ENCODE results near the gene XRCC4. TPM values are rescaled to one million over a fixed set of nuclear protein-coding genes. Genes with fewer than 3 reads are reported as not detected.

The XRCC4 gene
- total RNA-seq, 6 experiments from 2014 or later = 13.6 to 17.1 (median 14.4) TPM

DNA sequence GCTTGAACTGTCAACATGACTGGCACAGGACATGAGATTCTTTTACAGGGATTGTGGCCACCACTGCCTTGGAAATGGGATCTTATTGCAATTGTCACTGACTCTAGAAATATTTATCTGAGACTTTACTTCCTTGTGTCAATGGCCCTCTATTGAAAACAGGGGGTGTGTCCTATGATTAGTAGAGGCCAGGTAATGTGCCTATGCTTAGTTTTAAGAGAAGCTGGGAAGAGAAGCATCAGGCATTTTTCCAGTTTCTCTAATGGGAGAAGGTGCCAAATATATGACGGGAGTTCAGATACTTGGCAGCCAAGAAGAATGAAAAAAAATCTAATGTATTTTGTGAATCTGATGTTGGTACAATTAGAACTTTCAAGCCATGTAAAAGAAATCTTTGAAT is 320.3 kb downstream of the XRCC4 start:
- Mint-ChIP-seq H3K4me3 (no peak overlapping the region), H3K9me3 (no peaks in the 10 kb centered on the region), H3K27me3 (ENCODE audit: insufficient read depth) (no peaks in the 10 kb centered on the region; the same call in 1 of the 2 replicates), H3K36me3 (ENCODE audit: low read depth) (no peaks in the 10 kb centered on the region), H3K27ac (no peak overlapping the region), H3K4me1 (ENCODE audit: low read depth) (peaks cover 8% of the 10 kb centered on the region; the same call in 1 of the 2 replicates)
- TF ChIP-seq, protein P1, sequence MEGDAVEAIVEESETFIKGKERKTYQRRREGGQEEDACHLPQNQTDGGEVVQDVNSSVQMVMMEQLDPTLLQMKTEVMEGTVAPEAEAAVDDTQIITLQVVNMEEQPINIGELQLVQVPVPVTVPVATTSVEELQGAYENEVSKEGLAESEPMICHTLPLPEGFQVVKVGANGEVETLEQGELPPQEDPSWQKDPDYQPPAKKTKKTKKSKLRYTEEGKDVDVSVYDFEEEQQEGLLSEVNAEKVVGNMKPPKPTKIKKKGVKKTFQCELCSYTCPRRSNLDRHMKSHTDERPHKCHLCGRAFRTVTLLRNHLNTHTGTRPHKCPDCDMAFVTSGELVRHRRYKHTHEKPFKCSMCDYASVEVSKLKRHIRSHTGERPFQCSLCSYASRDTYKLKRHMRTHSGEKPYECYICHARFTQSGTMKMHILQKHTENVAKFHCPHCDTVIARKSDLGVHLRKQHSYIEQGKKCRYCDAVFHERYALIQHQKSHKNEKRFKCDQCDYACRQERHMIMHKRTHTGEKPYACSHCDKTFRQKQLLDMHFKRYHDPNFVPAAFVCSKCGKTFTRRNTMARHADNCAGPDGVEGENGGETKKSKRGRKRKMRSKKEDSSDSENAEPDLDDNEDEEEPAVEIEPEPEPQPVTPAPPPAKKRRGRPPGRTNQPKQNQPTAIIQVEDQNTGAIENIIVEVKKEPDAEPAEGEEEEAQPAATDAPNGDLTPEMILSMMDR (IDR thresholded peaks at IDR 0.05) = no peak
- DNase-seq = no peak

DNA sequence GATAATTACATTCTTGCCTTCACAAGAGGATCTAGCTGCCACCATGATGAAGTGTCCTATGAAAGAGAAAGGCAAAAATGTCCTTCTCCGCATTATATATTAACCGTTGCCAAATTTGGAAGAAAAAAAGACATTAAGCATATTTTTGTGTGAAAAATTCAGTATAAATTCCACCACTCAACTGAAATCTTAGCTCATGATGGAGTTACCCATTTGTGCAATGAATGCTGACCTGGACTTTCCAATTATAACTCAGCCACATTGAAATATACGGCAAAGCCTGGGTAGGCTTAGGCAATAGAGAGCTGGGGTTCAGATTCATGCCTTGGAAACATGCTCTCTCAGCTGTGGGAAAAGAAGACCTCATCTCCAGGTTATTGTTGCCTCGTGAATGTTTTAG is 322.9 kb downstream of the XRCC4 start:
- Mint-ChIP-seq H3K9me3 (no peaks in the 10 kb centered on the region), H3K4me3 (no peak overlapping the region), H3K27me3 (ENCODE audit: insufficient read depth) (no peaks in the 10 kb centered on the region; the same call in 1 of the 2 replicates), H3K27ac (no peak overlapping the region), H3K4me1 (ENCODE audit: low read depth) (peaks cover 8% of the 10 kb centered on the region; the same call in 1 of the 2 replicates), H3K36me3 (ENCODE audit: low read depth) (no peaks in the 10 kb centered on the region)
- no peak for DNase-seq
- TF ChIP-seq, protein P1 (IDR thresholded peaks at IDR 0.05) = no peak

DNA sequence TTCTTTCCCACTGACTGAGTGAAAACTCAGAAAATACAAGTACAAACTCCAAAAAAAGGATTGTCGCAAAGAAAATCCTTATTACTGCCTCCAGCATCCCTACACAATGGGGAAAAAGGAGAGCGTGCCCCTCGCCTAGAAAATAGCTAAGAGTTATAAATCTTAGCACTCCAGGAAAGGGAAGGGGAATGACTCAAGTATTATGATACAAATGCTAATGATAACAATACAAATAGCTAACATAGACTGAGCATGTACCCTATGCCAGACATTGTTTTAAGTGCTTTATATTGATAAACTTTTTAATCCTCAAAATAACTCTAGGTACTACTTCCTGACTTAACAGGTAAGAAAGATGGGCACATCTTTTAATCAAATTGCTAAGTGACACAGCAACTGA is 323.4 kb downstream of the XRCC4 start:
- H3K27ac Mint-ChIP-seq = no peak overlapping the region
- H3K36me3 Mint-ChIP-seq (ENCODE audit: low read depth) = no peaks in the 10 kb centered on the region
- no peaks in the 10 kb centered on the region; the same call in 1 of the 2 replicates for H3K27me3 Mint-ChIP-seq (ENCODE audit: insufficient read depth)
- no peak for DNase-seq
- no peak overlapping the region for H3K4me3 Mint-ChIP-seq
- peaks cover 8% of the 10 kb centered on the region; the same call in 1 of the 2 replicates for H3K4me1 Mint-ChIP-seq (ENCODE audit: low read depth)
- H3K9me3 Mint-ChIP-seq = no peaks in the 10 kb centered on the region
- TF ChIP-seq, protein P1 (IDR thresholded peaks at IDR 0.05) = no peak

DNA sequence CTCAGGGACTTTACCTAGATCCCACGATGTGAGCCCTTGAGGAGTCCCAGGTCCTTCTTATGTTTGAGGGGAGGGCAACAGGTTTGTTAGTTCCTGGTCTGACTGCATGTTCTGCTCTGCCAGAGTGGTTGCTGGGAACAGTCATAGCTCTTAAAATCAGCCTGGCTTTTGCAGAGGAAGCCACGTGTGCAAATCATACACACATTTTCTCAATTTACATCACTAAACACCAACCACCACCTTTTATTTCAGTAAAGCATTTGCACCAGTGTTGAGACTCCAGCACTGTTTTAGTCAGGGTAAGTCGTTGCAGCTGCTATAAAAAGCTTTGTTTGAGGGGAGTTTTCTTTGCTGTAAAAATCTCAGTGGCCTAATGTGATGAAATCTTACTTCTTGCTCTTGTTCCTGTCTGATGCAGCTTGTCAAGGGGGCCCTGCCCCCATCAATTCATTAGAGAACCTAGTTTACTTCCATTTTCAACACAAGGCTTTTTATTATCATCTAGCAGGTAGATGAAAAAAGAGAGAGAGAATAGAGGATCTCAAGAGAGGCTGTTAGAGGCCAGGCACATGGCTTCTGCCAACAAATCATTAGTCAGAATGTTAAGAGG is 323.9 kb downstream of the XRCC4 start:
- no peak for DNase-seq

DNA sequence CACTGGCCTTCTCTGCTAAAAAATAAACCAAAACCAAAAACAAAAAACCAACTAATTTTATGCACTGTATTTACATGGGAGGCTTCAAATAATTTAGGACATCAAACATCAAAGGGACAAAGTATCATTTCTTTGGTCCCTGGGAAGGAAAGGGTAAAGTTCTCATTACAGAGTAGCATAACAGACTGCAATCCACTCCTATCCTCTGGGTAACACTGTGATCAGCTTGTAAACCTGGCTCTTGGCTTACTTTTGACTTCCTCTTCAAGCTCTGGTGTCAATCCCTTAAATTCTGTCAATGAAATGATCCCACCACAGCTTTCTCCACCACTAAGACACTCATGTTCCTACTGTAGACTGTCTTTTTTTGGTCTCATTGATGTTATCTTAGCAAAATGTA is 324.4 kb downstream of the XRCC4 start:
- no peak for DNase-seq
- no peak overlapping the region for H3K4me3 Mint-ChIP-seq
- H3K27ac Mint-ChIP-seq = no peak overlapping the region
- H3K4me1 Mint-ChIP-seq (ENCODE audit: low read depth) = peaks cover 8% of the 10 kb centered on the region; the same call in 1 of the 2 replicates
- H3K27me3 Mint-ChIP-seq (ENCODE audit: insufficient read depth) = no peaks in the 10 kb centered on the region
- H3K36me3 Mint-ChIP-seq (ENCODE audit: low read depth) = no peaks in the 10 kb centered on the region
- TF ChIP-seq, protein P1 (IDR thresholded peaks at IDR 0.05) = no peak
- no peaks in the 10 kb centered on the region for H3K9me3 Mint-ChIP-seq

More for the DNA sequence above, 323.9 kb downstream of the XRCC4 start:
- no peak overlapping the region for H3K4me3 Mint-ChIP-seq
- H3K9me3 Mint-ChIP-seq = no peaks in the 10 kb centered on the region
- no peaks in the 10 kb centered on the region for H3K27me3 Mint-ChIP-seq (ENCODE audit: insufficient read depth)
- peaks cover 8% of the 10 kb centered on the region; the same call in 1 of the 2 replicates for H3K4me1 Mint-ChIP-seq (ENCODE audit: low read depth)
- H3K27ac Mint-ChIP-seq = no peak overlapping the region
- TF ChIP-seq, protein P1 (IDR thresholded peaks at IDR 0.05) = no peak
- H3K36me3 Mint-ChIP-seq (ENCODE audit: low read depth) = no peaks in the 10 kb centered on the region

Other genes starting within 250 kb of the XRCC4 start
- gene TMEM167A, start 153 bp upstream of the XRCC4 start, total RNA-seq (2021; fragmentation: NEBNext Ultra II Directional; extraction: Animal tissue kit (Norgen Biotek cat#: 25700)) = 100 to 1,000 TPM; 125 to 164 (median 141) TPM

Measured in HFFc6 (cell line).